Cardiac fibroblast (primary cell): Measurements from ENCODE around the gene LRMDA.

Experiments
- DNase-seq, 2 donors: peaks; one replicate each; pipeline versions ENCODE4 v3.0.0 to v3.0.0-alpha.2; 2010; ENCODE audit warnings: low read depth in 2 of 2
- H3K4me3 ChIP-seq, 2 donors: replicated peaks in 1 of 2; 1 replicate in 1 of 2; 2 replicates in 1 of 2; pipeline ENCODE4 v1.5.1; 2011; ENCODE audit warnings: low read depth in 2 of 2, low read length in 2 of 2, mild to moderate bottlenecking in 2 of 2, moderate library complexity in 1 of 2
- CTCF ChIP-seq: IDR thresholded peaks from one replicate; pipeline ENCODE4 v1.5.1; 2011; ENCODE audit warnings: low read depth, mild to moderate bottlenecking, low read length, inconsistent platforms

Gene LRMDA

GRCh38 chr10:76210211-76210610, 778.8 kb downstream of the LRMDA start:
- DNase-seq, result peak in 1 of 2 donors; percentile 33
- no peak for TF ChIP-seq CTCF
- H3K4me3 ChIP-seq, result no peak overlapping the region

- TF ChIP-seq CTCF, result no peak
- no peak for DNase-seq
- no peak overlapping the region for H3K4me3 ChIP-seq
Observed at GRCh38 chr10:76211691-76212090, 780.3 kb downstream of the LRMDA start.

- no peak for TF ChIP-seq CTCF
- no peak overlapping the region for H3K4me3 ChIP-seq
- no peak for DNase-seq
Observed at GRCh38 chr10:76213876-76214275, 782.5 kb downstream of the LRMDA start.

GRCh38 chr10:76218035-76218434, 786.6 kb downstream of the LRMDA start:
- no peak for DNase-seq
- no peak for TF ChIP-seq CTCF
- no peak overlapping the region for H3K4me3 ChIP-seq

GRCh38 chr10:76229341-76229740, 797.9 kb downstream of the LRMDA start:
- DNase-seq, result no peak
- H3K4me3 ChIP-seq, result no peak overlapping the region
- TF ChIP-seq CTCF, result no peak

- TF ChIP-seq CTCF, result no peak
- DNase-seq, result no peak
Observed at GRCh38 chr10:76230921-76231285, 799.5 kb downstream of the LRMDA start.

GRCh38 chr10:76231286-76231934, 800.0 kb downstream of the LRMDA start:
- TF ChIP-seq CTCF, result no peak
- no peak for DNase-seq
- no peak overlapping the region for H3K4me3 ChIP-seq

More at GRCh38 chr10:76230921-76231285, 799.5 kb downstream of the LRMDA start:
- H3K4me3 ChIP-seq, result no peak overlapping the region
